ENCODE results near the gene FXR2.
A peak's percentile ranks its signal among the peaks of the same experiment; 100 is the strongest.

FXR2 gene

GRCh38 chr17:7553356-7553755 lies 61.3 kb downstream of the FXR2 start:
- POLR2A ChIA-PET (ENCODE audit: low non-redundant PET): no interaction called here

GRCh38 chr17:7552621-7553051 lies 62.1 kb downstream of the FXR2 start:
- TF ChIP-seq CTCF (conservative IDR thresholded peaks at IDR 0.05; ENCODE audit: low read depth): no peak
- POLR2A ChIA-PET (ENCODE audit: low non-redundant PET): interaction anchor here (0.6 kb wide), 1 partner anchor 114 kb away, joined by 3 read pairs; no protein-coding TSS in a partner anchor
- CTCF ChIA-PET: interaction anchor here (0.6 to 0.9 kb wide), 2 partner anchors 10 to 11 kb away, joined by 3 read pairs; no protein-coding TSS in a partner anchor
- H3K27ac ChIP-seq: no peak overlapping the region
- DNase-seq (ENCODE audit: low spot score): no peak

More at GRCh38 chr17:7553356-7553755, 61.3 kb downstream of the FXR2 start:
- CTCF ChIA-PET: no interaction called here
- no peak for TF ChIP-seq CTCF (conservative IDR thresholded peaks at IDR 0.05; ENCODE audit: low read depth)
- DNase-seq (ENCODE audit: low spot score): no peak
- no peak overlapping the region for H3K27ac ChIP-seq

GRCh38 chr17:7551396-7551795 lies 63.3 kb downstream of the FXR2 start:
- ChIA-PET POLR2A (ENCODE audit: low non-redundant PET) (no interaction called here), CTCF (no interaction called here)
- no peak for DNase-seq (ENCODE audit: low spot score)
- peak overlapping the region; percentile 53; the same call in 1 of the 2 replicates for H3K27ac ChIP-seq
- no peak for TF ChIP-seq CTCF (conservative IDR thresholded peaks at IDR 0.05; ENCODE audit: low read depth)

GRCh38 chr17:7550344-7550743 lies 64.4 kb downstream of the FXR2 start:
- TF ChIP-seq CTCF (conservative IDR thresholded peaks at IDR 0.05; ENCODE audit: low read depth): no peak
- DNase-seq (ENCODE audit: low spot score): no peak
- CTCF ChIA-PET: no interaction called here
- H3K27ac ChIP-seq: peak overlapping the region; percentile 53
- POLR2A ChIA-PET (ENCODE audit: low non-redundant PET): no interaction called here

- H3K27ac ChIP-seq: peak overlapping the region; percentile 53
- no peak for DNase-seq (ENCODE audit: low spot score)
- ChIA-PET CTCF (interaction anchor here (0.7 to 0.8 kb wide), 2 partner anchors 8 to 11 kb away, joined by 3 read pairs; no protein-coding TSS in a partner anchor), POLR2A (ENCODE audit: low non-redundant PET) (no interaction called here)
- TF ChIP-seq CTCF (conservative IDR thresholded peaks at IDR 0.05; ENCODE audit: low read depth): no peak
Observed at GRCh38 chr17:7549401-7550055, 65.2 kb downstream of the FXR2 start.

- DNase-seq (ENCODE audit: low spot score): no peak
- POLR2A ChIA-PET (ENCODE audit: low non-redundant PET): no interaction called here
- H3K27ac ChIP-seq: peak within 1 kb of the TSS; percentile 53
- TF ChIP-seq CTCF (conservative IDR thresholded peaks at IDR 0.05; ENCODE audit: low read depth): no peak
- CTCF ChIA-PET: interaction anchor here (0.8 kb wide), 1 partner anchor 12 kb away, joined by 3 read pairs; no protein-coding TSS in a partner anchor
Observed at GRCh38 chr17:7548585-7549400, 65.9 kb downstream of the FXR2 start, which contains the start of gene TNFSF12. Gene TNFSF12, plus strand, starts transcription at chr17:7549058. Its CDS starts 96 bp downstream, at chr17:7549154.
